Embryonic facial prominence (tissue), 1 donor: ENCODE data around the gene MEAK7.
"Not testable (repeated sequence)": the region's sequence is repeated elsewhere in the genome, so short reads cannot be mapped to it uniquely, and the experiment has no call there.

Source experiments
- DNase-seq: peaks from one replicate; pipeline ENCODE4 v3.0.0-alpha.2; 2016; ENCODE audit errors: extremely low spot score

The MEAK7 gene

DNA sequence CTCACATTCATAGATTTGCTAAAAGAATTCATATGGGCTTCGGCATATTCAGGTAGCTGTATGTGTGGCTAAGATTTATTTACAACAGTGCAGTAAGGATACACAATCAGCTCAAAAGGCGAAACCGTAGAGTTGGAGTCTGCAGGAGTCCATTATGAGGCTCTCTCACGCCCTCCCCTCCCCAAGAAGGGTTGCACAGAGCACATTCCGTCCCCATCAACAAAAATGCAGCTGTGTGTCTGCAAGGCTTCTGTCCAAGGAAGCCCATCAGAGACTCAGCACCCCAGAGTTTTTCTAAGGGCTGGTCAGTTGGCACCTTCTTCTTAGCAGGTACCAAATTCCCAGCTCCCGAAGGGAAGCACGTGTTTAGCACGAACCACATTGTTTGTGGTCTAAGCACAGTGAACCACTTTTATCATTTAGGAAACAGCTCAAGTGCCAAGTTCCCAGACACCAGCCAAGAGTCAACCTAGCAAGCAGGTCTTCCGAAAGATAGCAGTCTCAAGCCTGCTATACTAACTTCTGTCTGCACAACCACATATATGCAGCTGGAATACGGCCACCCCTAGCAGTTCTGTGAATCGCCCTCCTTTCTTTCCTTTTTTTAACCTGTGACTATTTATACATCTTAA is 28.5 kb upstream of the MEAK7 start:
- DNase-seq: no peak

- DNase-seq: no peak
These were observed 27.8 kb upstream of the MEAK7 start for GRCh38 chr16:84532291-84532724.

GRCh38 chr16:84531671-84532111 is 27.2 kb upstream of the MEAK7 start:
- DNase-seq: no peak

DNA sequence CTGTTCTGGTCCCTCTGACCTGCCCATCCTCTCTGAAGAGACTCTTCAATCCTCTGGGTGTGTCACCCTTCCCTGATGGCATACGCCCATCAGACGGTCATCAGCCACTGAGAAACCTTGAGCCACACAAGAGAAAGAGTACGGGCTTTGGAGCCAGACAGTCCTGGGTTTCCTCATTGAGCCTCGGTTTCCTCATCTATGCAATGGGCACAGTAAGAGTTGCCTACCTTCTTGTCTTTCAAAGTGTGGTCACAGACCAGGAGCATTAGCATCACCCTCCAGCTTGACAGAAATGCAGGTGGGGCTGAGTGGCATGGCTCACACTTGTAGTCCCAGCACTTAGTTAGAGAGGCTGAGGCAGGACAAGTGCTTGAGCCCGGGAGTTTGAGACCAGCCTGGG is 26.1 kb upstream of the MEAK7 start:
- no peak for DNase-seq

DNA sequence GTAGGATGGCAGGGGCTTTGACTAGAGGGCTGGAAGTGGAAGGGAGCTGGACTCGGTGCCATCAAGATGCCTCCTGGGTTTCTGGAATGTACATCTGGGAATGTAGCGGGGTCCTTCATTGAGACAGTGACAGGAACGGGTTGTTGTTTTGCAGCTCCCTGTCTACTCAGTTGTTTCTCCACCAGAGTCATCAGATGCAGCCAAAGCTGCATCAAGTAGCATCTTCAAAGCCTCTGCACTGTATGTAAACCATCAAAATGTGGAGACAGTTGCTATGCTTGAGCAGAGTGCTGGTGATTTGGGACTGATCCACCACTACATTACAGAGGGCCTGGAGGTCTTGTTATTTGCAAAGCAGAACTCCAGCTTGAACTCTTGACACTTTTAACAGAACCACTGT is 25.1 kb upstream of the MEAK7 start:
- DNase-seq: no peak

DNA sequence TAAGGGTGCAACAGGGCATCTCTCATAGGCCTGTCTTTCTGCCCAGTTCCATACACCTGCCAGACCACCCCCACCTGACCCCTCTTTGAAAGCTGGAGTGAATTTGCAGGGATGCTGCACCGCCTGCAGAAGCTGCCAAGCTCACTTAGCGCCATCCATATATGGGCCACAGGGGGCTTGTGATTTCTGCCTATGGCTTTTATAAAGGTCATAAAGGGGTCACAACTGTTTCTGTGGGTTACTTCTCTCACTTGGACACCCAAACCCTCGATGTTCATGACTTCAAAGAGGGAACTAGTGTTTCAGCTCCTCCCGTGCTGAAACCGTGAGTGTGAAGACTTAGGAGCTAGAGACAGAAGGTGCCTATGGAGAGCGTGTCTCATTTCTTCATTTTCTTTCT is 23.9 kb upstream of the MEAK7 start:
- no peak for DNase-seq

DNA sequence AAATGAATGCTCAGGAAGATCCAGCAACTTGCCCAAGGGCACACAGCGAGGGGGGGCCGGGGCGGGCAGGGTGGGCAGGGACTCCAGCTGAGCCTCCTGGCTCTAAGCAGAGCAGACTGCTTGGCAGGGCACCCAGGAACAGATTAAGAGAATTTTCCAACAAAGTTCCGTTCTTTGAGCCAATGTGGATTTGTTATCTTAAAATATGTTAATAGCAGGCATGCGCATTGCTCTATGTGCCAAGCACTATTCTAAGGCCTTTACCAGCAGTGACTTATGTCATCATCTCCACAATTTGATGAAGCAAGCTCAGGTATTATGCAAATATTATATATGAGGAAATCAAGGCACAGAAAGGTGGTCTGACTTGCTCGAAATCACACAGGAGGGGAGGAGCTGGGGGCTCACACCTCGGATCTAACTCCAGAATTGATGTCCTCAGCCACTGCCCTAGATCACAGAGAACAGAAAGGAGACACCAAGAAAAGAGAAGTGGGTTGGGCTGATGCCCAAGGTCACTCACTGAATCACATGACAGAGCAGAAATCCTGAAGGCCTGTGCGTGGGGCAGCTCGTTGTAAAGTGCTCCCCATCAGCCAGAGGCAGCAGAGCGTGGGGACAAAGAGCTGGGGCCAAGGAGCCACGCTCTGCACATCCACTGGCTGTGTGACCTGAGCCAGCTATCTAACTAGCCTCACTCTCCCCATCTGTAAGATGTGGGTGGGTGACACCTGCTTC is 23.2 kb upstream of the MEAK7 start:
- no peak for DNase-seq

DNA sequence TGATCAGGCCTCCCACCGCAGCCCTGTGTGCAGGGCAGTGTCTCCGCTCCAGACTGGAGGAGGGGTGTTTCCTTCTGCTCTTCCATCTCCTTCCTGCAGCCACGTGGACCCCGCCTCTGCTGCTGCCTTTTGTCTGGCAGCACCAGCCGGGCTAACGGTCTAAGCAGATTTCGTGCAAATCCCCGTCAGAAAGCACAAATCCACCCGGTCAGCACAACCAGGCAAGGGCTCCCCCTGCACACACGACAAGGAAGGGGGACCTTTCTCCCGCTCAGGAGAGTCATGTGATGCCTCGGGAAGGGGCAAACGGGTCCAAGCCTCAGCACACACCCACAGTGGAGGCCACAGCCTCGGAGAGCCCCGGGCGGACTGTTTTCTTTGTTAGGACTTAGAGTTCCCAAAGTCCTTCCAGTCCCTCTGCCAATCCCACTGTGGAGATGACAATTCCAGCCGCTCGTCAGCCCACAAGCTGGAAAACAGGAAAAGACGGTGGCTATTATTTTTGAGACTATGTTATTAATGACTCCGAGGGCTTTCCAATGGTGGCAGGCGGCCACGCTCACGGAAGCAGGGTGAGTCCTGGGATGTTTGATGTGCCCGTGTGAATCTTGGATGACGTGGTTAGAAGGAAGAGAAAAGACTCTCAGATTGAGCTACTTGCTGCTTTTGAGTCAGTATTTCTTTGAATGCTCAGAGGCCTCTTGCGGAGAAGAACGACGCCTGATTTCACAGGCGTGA is 22.5 kb upstream of the MEAK7 start:
- DNase-seq: no peak

DNA sequence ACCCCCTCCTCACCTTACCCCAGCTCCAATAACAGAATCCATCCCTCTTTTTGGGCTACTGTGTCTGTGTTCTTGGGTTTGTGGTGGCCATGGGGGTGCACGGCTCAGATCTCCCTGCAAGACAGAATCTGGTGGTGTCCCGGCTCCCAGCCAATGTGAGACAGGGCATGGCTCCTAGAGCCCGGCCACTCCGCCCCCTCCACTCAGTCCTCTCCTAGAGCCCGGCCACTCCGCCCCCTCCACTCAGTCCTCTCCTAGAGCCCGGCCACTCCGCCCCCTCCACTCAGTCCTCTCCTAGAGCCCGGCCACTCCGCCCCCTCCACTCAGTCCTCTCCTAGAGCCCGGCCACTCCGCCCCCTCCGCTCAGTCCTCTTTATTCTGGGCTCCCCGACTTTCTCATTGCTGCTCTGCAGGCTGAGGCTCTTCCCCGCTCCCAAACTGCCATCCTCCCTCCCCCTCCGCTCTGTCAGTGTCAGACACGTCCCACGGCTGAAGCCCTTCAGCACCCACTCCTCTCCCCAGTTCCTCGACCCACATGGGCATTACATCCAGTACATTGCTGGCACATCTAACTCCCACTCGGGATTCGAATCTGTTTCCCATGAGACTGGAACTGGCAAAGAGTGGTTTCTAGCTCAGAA is 20.6 kb upstream of the MEAK7 start:
- not testable (repeated sequence) for DNase-seq

GRCh38 chr16:84524346-84524920 is 20.0 kb upstream of the MEAK7 start:
- DNase-seq: no peak

GRCh38 chr16:84521497-84521770 is 17.0 kb upstream of the MEAK7 start:
- no peak for DNase-seq

GRCh38 chr16:84520725-84521496 is 16.5 kb upstream of the MEAK7 start:
- no peak for DNase-seq

- no peak for DNase-seq
These were observed 15.4 kb upstream of the MEAK7 start for GRCh38 chr16:84519855-84520254.

GRCh38 chr16:84518804-84519341 is 14.4 kb upstream of the MEAK7 start:
- no peak for DNase-seq

DNA sequence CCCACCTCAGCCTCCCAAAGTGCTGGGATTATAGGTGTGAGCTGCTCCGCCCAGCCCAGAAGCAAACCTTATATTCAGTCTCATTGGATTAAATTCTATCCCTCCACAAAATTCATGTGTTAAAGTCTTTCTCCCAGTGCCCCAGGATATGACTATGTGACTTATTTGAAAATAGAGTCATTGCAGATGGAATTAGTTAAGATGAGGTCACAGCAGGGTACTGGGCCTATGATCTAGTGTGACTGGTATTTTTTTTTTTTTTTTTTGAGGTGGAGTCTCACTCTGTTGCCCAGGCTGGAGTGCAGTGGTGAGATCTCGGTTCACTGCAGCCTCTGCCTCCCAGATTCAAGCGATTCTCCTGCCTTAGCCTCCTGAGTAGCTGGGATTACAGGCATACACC is 13.8 kb upstream of the MEAK7 start:
- not testable (repeated sequence) for DNase-seq

- DNase-seq: no peak
These were observed 12.9 kb upstream of the MEAK7 start for GRCh38 chr16:84517366-84517765.

- no peak for DNase-seq
These were observed 10.7 kb upstream of the MEAK7 start for GRCh38 chr16:84514874-84515835.

- DNase-seq: no peak
These were observed 9.9 kb upstream of the MEAK7 start for GRCh38 chr16:84514295-84514873.

DNA sequence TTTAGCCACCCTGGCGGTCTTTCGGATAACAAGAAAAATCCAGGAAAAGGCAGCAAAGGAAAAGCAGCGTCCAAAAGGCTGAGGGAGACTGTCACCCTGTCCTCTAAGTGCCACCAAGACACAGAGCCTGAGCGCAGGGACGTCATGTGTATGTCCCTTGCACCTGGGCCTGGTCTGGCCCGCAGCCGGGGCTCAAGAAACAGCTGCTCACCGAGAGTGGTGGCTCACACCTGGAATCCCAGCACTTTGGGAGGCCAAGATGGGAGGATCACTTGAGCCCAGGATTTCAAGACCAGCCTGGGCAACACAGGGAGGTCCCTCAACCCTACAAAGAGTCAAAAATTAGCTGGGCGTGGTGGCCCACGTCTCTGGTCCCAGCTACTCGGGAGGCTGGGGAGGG is 9.2 kb upstream of the MEAK7 start:
- no peak for DNase-seq

DNA sequence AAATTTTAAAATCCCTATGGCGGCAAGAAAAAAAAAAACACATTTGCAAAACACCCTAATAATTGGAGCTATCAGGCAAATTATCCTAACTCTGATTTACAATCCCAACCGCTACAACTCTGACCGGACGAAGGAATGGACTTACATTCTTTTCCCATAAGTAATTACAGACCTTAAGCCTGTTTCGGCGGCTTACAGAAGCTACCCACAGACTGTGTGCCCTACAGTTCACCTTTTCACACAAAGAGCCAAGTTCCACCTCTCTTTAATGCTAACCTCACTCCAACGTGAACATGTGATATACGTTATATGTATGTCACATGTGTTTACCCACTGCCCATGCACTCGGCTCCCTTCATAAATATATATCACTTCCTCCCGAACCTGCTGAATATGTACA is 8.7 kb upstream of the MEAK7 start:
- no peak for DNase-seq
